Keratinocyte (primary cell): ENCODE results near the gene MFNG. TPM values are rescaled to one million over a fixed set of nuclear protein-coding genes. Genes with fewer than 3 reads are reported as not detected.

Source experiments
- DNase-seq: peaks from one replicate; pipeline ENCODE4 v3.0.0-alpha.2; 2011; ENCODE audit warnings: low read depth, missing footprints, low spot score
- FAIRE-seq: peaks from 2 replicates; lab custom pipeline; 2011; peaks lifted over from hg19 to GRCh38; lab: Jason Lieb, UNC
- H2AFZ ChIP-seq: 2 replicates; pipeline ENCODE4 v1.6.0; 2012; ENCODE audit warnings: low read length, control low read depth, inconsistent platforms; ENCODE audit not compliant: control insufficient read depth
- H3K27ac ChIP-seq: 2 replicates; pipeline ENCODE4 v1.5.1; 2011; ENCODE audit warnings: low read length; ENCODE audit not compliant: control insufficient read depth, insufficient read depth
- H3K27me3 ChIP-seq: 3 replicates; pipeline ENCODE4 v1.6.0; 2011; ENCODE audit warnings: low read length; ENCODE audit not compliant: control insufficient read depth, insufficient read depth; ENCODE audit errors: extremely low read depth
- H3K36me3 ChIP-seq, 2 experiments: 2 replicates in 1 of 2; 3 replicates in 1 of 2; pipeline ENCODE4 v1.5.1; 2011; ENCODE audit warnings: low read length in 2 of 2, mild to moderate bottlenecking in 1 of 2; ENCODE audit not compliant: control insufficient read depth in 2 of 2, insufficient read depth in 2 of 2; ENCODE audit errors: extremely low read depth in 1 of 2
- H3K4me1 ChIP-seq: 3 replicates; pipeline ENCODE4 v1.5.1; 2011; ENCODE audit warnings: low read length; ENCODE audit not compliant: control insufficient read depth, insufficient read depth; ENCODE audit errors: extremely low read depth
- H3K4me2 ChIP-seq: 3 replicates; pipeline ENCODE4 v1.6.0; 2011; ENCODE audit warnings: low read depth, low read length; ENCODE audit not compliant: control insufficient read depth, insufficient read depth; ENCODE audit errors: extremely low read depth
- H3K4me3 ChIP-seq, 3 experiments: fragments of 200-600 bp in 1 of 3; sonication (generic) in 1 of 3; 2 replicates in 2 of 3; 3 replicates in 1 of 3; pipeline ENCODE4 v1.5.1; 2011 to 2016; ENCODE audit warnings: low read length in 3 of 3, mild to moderate bottlenecking in 3 of 3, control low read depth in 2 of 3, inconsistent platforms in 1 of 3, low read depth in 1 of 3, mixed read lengths in 1 of 3, mixed run types in 1 of 3, moderate library complexity in 1 of 3; ENCODE audit not compliant: control insufficient read depth in 2 of 3, insufficient read depth in 2 of 3; ENCODE audit errors: extremely low read depth in 1 of 3
- H3K79me2 ChIP-seq: 2 replicates; pipeline ENCODE4 v1.6.0; 2012; ENCODE audit warnings: low read length; ENCODE audit not compliant: control insufficient read depth, insufficient read depth
- H3K9ac ChIP-seq: 3 replicates; pipeline ENCODE4 v1.6.0; 2011; ENCODE audit warnings: low read length; ENCODE audit not compliant: control insufficient read depth, insufficient read depth; ENCODE audit errors: extremely low read depth
- H3K9me1 ChIP-seq: 3 replicates; pipeline ENCODE4 v1.6.0; 2011; ENCODE audit warnings: low read length; ENCODE audit not compliant: control insufficient read depth, insufficient read depth; ENCODE audit errors: extremely low read depth
- H3K9me3 ChIP-seq: 2 replicates; pipeline ENCODE4 v1.5.1; 2012; ENCODE audit warnings: low read depth, low read length; ENCODE audit not compliant: control insufficient read depth
- H4K20me1 ChIP-seq: 3 replicates; pipeline ENCODE4 v1.6.0; 2011; ENCODE audit warnings: low read length; ENCODE audit not compliant: control insufficient read depth, insufficient read depth; ENCODE audit errors: extremely low read depth
- EZH2 ChIP-seq: IDR thresholded peaks from one replicate; pipeline ENCODE4 v1.6.1; 2012; ENCODE audit warnings: inconsistent platforms, mild to moderate bottlenecking, low read length, moderate library complexity
- dilution Hi-C: fragments of 300-500 bp; cut with MboI; formaldehyde crosslinking; loops from one replicate; pipeline ENCODE4 v1.7.0; 2020; ENCODE audit warnings: low sequenced_read_pairs; ENCODE audit not compliant: extremely low pct_ligation_motif_present
- polyA plus RNA-seq, 5 experiments: library from polyadenylated mRNA; depleted of rRNA in 3 of 5; stranded (reverse) in 3 of 5; stranded (forward) in 1 of 5; unstranded in 1 of 5; fragments of >200 nt; gene quantifications; 1 replicate in 1 of 5; 2 replicates in 3 of 5; 3 replicates in 1 of 5; pipeline versions ENCODE4 v1.2.1 to v1.2.3, GENCODE V29; 2011 to 2012; ENCODE audit warnings: missing spikeins in 2 of 5, low read depth in 1 of 5, low replicate concordance in 1 of 5
- TF ChIP-seq, protein P1 (sequence below), 3 experiments: IDR thresholded peaks in 1 of 3; conservative IDR thresholded peaks in 1 of 3; optimal IDR thresholded peaks in 1 of 3; 2 replicates in 2 of 3; 3 replicates in 1 of 3; pipeline versions ENCODE3 to v1.5.1; 2011; ENCODE audit warnings: low read length in 3 of 3, mild to moderate bottlenecking in 3 of 3, moderate library complexity in 2 of 3, control low read depth in 1 of 3, inconsistent platforms in 1 of 3; ENCODE audit not compliant: insufficient read depth in 2 of 3; ENCODE audit errors: extremely low read depth in 1 of 3

MFNG gene
- polyA plus RNA-seq, 1 donor (not counting 4 experiments of a cell fraction or from before 2014, with no cell fraction given) = 5.9 TPM

DNA sequence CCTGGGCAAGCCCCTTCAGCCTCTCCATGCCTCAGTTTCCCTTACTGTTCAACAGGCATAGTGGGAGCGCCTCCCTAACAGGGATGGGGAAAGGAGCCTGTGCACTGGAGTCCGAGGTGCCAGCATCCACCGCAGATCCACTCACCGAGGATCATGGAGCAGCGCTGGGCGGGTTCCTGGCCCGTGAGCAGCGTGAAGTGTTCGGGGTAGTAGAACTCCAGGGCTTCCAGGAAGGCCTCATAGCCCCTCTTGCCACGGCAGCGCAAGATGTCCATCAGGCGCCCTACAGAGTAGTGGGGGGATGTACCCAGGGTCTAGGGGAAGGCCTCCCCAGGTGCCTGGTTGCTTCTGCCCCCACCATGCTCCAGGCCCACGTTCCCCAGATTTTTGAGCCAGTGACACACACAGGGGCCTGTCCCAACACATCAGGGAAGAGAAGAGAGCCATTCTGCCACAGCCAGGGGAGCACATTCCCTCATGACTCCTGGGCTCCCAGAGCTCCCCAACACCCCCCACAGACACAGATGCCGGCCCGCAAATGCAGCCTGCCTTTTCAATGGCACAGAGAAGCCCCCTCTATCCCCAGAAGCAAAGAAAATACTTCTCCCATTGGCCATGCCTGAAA, 31.8 kb upstream of the MFNG start:
- Histone ChIP-seq H3K27me3 (no peaks in the 10 kb centered on the region), H3K79me2 (peaks cover 58% of the 10 kb centered on the region), H2AFZ (no peak overlapping the region), H3K36me3 (peaks cover 15 to 34% of the 10 kb centered on the region in 2 experiments), H3K9ac (peak overlapping the region; percentile 97), H3K4me1 (peaks cover 26% of the 10 kb centered on the region), H3K9me3 (no peaks in the 10 kb centered on the region), H4K20me1 (no peaks in the 10 kb centered on the region), H3K9me1 (peaks cover 2% of the 10 kb centered on the region), H3K4me2 (peak overlapping the region; percentile 91), H3K4me3 (peak overlapping the region; percentile 94 to 100 (median 98)), H3K27ac (peak overlapping the region; percentile 96)
- TF ChIP-seq EZH2 = no peak
- TF ChIP-seq, protein P1, sequence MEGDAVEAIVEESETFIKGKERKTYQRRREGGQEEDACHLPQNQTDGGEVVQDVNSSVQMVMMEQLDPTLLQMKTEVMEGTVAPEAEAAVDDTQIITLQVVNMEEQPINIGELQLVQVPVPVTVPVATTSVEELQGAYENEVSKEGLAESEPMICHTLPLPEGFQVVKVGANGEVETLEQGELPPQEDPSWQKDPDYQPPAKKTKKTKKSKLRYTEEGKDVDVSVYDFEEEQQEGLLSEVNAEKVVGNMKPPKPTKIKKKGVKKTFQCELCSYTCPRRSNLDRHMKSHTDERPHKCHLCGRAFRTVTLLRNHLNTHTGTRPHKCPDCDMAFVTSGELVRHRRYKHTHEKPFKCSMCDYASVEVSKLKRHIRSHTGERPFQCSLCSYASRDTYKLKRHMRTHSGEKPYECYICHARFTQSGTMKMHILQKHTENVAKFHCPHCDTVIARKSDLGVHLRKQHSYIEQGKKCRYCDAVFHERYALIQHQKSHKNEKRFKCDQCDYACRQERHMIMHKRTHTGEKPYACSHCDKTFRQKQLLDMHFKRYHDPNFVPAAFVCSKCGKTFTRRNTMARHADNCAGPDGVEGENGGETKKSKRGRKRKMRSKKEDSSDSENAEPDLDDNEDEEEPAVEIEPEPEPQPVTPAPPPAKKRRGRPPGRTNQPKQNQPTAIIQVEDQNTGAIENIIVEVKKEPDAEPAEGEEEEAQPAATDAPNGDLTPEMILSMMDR (optimal IDR thresholded peaks at IDR 0.05 in 1 of 3, IDR thresholded peaks at IDR 0.05 in 1 of 3, conservative IDR thresholded peaks at IDR 0.05 in 1 of 3; ENCODE audit: extremely low read depth in 1 of 3, insufficient read depth in 2 of 3, low read length in 3 of 3) = no peak
- DNase-seq (no peak), FAIRE-seq (peak; percentile 80)
- dilution Hi-C loops = no loop called here

DNA sequence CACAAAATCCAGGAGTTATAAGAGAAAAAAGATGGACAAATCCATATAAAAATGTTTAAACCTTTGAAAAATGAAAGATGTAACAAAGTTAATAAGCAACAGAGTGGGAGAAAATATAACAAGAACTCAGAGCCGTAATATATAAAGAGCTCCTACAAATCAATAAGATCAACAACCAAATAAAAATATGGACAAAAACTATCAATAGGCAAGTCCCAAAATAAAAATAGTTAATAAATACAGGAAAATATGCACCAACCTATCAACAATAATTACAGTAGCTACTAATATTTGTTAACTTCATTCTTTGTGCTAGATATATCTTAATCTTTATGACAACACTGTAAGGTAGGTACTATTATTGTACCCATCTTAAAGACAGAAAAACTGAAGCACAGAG, 30.3 kb upstream of the MFNG start:
- Histone ChIP-seq H3K36me3 (peaks cover 22 to 45% of the 10 kb centered on the region in 2 experiments), H3K79me2 (peaks cover 72% of the 10 kb centered on the region), H3K4me1 (peaks cover 39% of the 10 kb centered on the region), H3K4me3 (peak overlapping the region in 1 of 3 experiments; percentile 29), H3K9me1 (peaks cover 2% of the 10 kb centered on the region), H2AFZ (no peak overlapping the region), H3K27ac (no peak overlapping the region), H3K9me3 (no peaks in the 10 kb centered on the region), H3K27me3 (no peaks in the 10 kb centered on the region), H3K4me2 (peak overlapping the region; percentile 91), H3K9ac (no peak overlapping the region), H4K20me1 (no peaks in the 10 kb centered on the region)
- dilution Hi-C loops = no loop called here
- no peak for FAIRE-seq
- no peak for DNase-seq
- no peak for TF ChIP-seq EZH2
- TF ChIP-seq, protein P1 (optimal IDR thresholded peaks at IDR 0.05 in 1 of 3, IDR thresholded peaks at IDR 0.05 in 1 of 3, conservative IDR thresholded peaks at IDR 0.05 in 1 of 3; ENCODE audit: extremely low read depth in 1 of 3, insufficient read depth in 2 of 3, low read length in 3 of 3) = no peak
